ENCODE results near the gene ADCYAP1R1.

The ADCYAP1R1 gene

DNA sequence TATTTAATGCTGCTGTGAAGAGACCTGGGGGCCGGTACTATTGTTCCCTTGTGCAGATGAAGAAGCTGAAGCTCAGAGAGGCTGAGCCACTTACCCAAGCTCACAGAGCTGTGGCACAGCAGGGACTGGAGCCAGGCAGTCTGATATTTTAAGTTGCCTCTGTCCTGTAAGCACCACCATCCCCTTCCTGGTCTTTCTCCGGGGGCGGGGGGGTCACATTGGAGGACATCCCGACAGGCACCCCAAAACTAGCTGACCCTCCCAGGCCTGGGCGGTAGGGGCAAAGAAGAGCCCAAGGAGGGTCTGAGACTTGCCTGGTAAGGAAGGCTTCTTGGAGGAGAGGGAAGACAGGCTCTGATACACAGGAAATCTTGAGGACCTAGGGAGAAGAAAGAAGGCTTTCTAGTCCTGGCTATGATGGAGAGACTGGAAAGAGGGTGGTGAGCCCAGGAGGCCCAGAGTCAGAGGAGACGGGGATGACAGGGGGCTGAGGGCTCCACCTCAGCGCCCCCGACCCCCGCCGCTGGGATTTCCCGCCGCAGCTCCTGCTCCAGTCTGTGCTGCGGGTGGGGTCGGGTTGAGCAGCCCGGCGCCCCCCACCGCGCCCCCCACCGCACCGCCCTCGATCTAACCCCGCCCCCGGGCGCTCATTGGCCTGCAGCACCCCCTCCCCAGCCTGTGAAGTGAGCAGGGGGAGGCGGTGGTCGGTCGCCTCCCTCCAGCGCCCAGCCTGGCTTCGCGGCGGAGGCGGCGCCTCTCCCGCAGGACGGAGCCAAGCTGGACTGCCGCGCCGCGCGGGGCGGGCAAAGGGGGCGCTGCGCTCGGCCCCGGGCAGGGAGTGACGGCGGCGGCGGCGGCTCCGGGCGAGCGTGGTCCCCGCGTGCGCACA lies at the start of gene ADCYAP1R1:
Gene ADCYAP1R1 (plus strand): TSS at position 711 of the 889 bp plus-strand sequence. CDS start 10,957 bp downstream, outside the sequence.
- H3K4me3 ChIP-seq (replicated peaks in 1 of 2; ENCODE audit: low read depth in 2 of 2, low read length in 2 of 2) = no peak within 1 kb of the TSS
- TF ChIP-seq, protein P1, sequence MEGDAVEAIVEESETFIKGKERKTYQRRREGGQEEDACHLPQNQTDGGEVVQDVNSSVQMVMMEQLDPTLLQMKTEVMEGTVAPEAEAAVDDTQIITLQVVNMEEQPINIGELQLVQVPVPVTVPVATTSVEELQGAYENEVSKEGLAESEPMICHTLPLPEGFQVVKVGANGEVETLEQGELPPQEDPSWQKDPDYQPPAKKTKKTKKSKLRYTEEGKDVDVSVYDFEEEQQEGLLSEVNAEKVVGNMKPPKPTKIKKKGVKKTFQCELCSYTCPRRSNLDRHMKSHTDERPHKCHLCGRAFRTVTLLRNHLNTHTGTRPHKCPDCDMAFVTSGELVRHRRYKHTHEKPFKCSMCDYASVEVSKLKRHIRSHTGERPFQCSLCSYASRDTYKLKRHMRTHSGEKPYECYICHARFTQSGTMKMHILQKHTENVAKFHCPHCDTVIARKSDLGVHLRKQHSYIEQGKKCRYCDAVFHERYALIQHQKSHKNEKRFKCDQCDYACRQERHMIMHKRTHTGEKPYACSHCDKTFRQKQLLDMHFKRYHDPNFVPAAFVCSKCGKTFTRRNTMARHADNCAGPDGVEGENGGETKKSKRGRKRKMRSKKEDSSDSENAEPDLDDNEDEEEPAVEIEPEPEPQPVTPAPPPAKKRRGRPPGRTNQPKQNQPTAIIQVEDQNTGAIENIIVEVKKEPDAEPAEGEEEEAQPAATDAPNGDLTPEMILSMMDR (IDR thresholded peaks at IDR 0.05; ENCODE audit: low read depth, low read length) = no peak
- no peak for DNase-seq (ENCODE audit: low read depth in 2 of 2)

DNA sequence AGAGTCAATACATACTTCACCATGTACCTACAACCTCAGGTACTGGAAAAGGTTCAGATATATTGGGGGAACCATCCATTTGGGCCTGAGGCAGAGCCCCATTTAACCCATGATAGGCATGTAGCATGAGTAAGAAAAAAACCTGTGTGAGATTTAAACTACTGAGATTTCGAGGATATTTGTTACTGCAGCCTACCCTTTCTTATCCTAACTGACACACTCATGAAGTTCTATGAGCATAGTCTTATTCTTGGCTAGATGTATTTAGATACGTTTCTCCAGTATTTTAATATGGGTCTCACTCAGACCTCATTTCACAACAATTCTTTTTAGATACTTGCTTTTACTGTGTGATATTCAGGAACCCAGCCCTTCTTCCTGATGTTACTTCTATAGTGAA lies 49.0 kb upstream of the ADCYAP1R1 start:
- no peak for DNase-seq (ENCODE audit: low read depth in 2 of 2)
- H3K4me3 ChIP-seq (replicated peaks in 1 of 2; ENCODE audit: low read depth in 2 of 2, low read length in 2 of 2) = no peak overlapping the region
- TF ChIP-seq, protein P1 (IDR thresholded peaks at IDR 0.05; ENCODE audit: low read depth, low read length) = no peak

DNA sequence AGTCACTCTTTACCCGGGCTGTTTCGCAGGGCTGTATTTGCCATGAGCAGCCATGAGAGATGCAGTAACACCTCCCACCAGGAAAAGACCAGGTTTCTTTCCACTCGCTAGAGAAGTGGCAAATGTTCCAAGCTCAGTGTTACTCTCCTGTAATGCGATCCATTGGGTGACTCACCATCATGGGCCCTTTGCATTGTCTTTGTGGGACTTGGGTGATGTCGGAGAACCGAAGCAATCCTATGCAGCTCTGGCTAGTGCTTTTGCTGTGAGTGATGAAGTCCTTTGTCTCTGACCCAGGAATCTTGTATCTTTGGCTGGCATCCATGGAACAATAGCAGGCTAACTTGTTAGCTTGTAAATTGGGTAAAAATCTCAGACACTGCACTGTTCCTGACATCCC lies 48.4 kb upstream of the ADCYAP1R1 start:
- peak in 1 of 2 donors; percentile 24 for DNase-seq (ENCODE audit: low read depth in 2 of 2)
- H3K4me3 ChIP-seq (replicated peaks in 1 of 2; ENCODE audit: low read depth in 2 of 2, low read length in 2 of 2) = no peak overlapping the region
- TF ChIP-seq, protein P1 (IDR thresholded peaks at IDR 0.05; ENCODE audit: low read depth, low read length) = no peak

- TF ChIP-seq, protein P1 (IDR thresholded peaks at IDR 0.05; ENCODE audit: low read depth, low read length) = no peak
- H3K4me3 ChIP-seq (replicated peaks in 1 of 2; ENCODE audit: low read depth in 2 of 2, low read length in 2 of 2) = no peak overlapping the region
- no peak for DNase-seq (ENCODE audit: low read depth in 2 of 2)
Measured at GRCh38 chr7:31004393-31004792, 47.7 kb upstream of the ADCYAP1R1 start.

- no peak overlapping the region for H3K4me3 ChIP-seq (replicated peaks in 1 of 2; ENCODE audit: low read depth in 2 of 2, low read length in 2 of 2)
- TF ChIP-seq, protein P1 (IDR thresholded peaks at IDR 0.05; ENCODE audit: low read depth, low read length) = no peak
- no peak for DNase-seq (ENCODE audit: low read depth in 2 of 2)
Measured at GRCh38 chr7:31006857-31007256, 45.3 kb upstream of the ADCYAP1R1 start.

GRCh38 chr7:31007634-31008033 lies 44.5 kb upstream of the ADCYAP1R1 start:
- no peak overlapping the region for H3K4me3 ChIP-seq (replicated peaks in 1 of 2; ENCODE audit: low read depth in 2 of 2, low read length in 2 of 2)
- TF ChIP-seq, protein P1 (IDR thresholded peaks at IDR 0.05; ENCODE audit: low read depth, low read length) = no peak
- DNase-seq (ENCODE audit: low read depth in 2 of 2) = no peak

All from cardiac fibroblast (primary cell).